MCF 10A (cell line): ENCODE results near the gene ATRN. TPM values are rescaled to one million over a fixed set of nuclear protein-coding genes. Genes with fewer than 3 reads are reported as not detected.

ENCODE experiments used
- BruUV-seq: library from RNA; stranded (reverse); fragments of 400-500 nt; replicated peaks from 2 replicates; lab custom pipeline; 2021; lab: Mats Ljungman, UMichigan
- CTCF ChIA-PET: fragments of 300-600 bp; sonication (Branson Sonifier 250); formaldehyde crosslinking; extraction: SDS; loops from one replicate; lab custom pipeline; 2021; ENCODE audit warnings: antibody characterized with exemption, inconsistent platforms; lab: Yijun Ruan, JAX
- POLR2A ChIA-PET: fragments of 300-600, 350-650 bp; sonication (Branson Sonifier 250); formaldehyde crosslinking; extraction: SDS; loops from one replicate; lab custom pipeline; 2020; ENCODE audit warnings: antibody characterized with exemption, inconsistent platforms; lab: Yijun Ruan, JAX
- DNase-seq: peaks from one replicate; pipeline ENCODE4 v3.0.0-alpha.2; 2018; ENCODE audit not compliant: unreplicated experiment
- H3K27ac Mint-ChIP-seq: one replicate; pipeline ENCODE4 v1.8.0; 2022; ENCODE audit warnings: mild to moderate bottlenecking, low read depth, mixed read lengths; ENCODE audit not compliant: unreplicated experiment
- H3K27me3 Mint-ChIP-seq: one replicate; pipeline ENCODE4 v1.8.0; 2022; ENCODE audit warnings: mixed read lengths; ENCODE audit not compliant: insufficient read depth, unreplicated experiment
- H3K36me3 Mint-ChIP-seq: one replicate; pipeline ENCODE4 v1.8.0; 2022; ENCODE audit warnings: mild to moderate bottlenecking, moderate library complexity, mixed read lengths; ENCODE audit not compliant: insufficient read depth, unreplicated experiment
- H3K4me1 Mint-ChIP-seq: one replicate; pipeline ENCODE4 v1.8.0; 2022; ENCODE audit warnings: mixed read lengths; ENCODE audit not compliant: insufficient read depth, unreplicated experiment
- H3K4me3 Mint-ChIP-seq: one replicate; pipeline ENCODE4 v1.8.0; 2022; ENCODE audit warnings: mild to moderate bottlenecking, moderate library complexity, mixed read lengths; ENCODE audit not compliant: unreplicated experiment
- H3K9me3 Mint-ChIP-seq: one replicate; pipeline ENCODE4 v1.8.0; 2022; ENCODE audit warnings: mixed read lengths; ENCODE audit not compliant: unreplicated experiment
- CTCF ChIP-seq: fragments of 200-600 bp; IDR thresholded peaks from one replicate; pipeline ENCODE4 v1.8.0; 2022; ENCODE audit warnings: antibody characterized with exemption, mild to moderate bottlenecking; ENCODE audit not compliant: unreplicated experiment
- intact Hi-C: fragments of 100-400 bp; cut with micrococcal nuclease; formaldehyde crosslinking; loops from 2 replicates; pipeline ENCODE4 v1.14.1; 2022
- total RNA-seq: library from RNA; stranded (reverse); gene quantifications from 2 replicates; pipeline ENCODE4 v1.2.3, GENCODE V29; 2022

The ATRN gene
- total RNA-seq, 1 experiment from 2014 or later, result 29.7 TPM

DNA sequence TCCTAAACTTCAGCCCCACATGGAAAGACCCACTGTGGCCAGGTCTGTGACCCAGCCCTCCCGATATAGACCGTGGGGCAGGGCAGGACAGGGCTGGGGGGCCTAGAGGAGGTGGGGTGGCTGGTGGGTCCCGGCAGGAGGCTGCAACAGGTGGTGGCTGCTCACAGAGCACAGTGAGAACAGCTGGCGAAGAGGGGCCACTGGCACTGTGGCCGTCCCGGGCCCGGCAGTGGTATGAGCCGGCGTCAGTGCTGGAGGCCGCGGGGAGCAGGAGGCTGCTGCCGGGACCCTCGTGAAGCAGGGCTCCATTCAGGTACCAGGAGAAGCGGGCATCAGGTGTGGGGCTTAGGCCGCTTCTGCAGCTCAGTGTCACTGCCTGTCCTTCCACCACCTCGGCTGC lies 228.2 kb downstream of the ATRN start:
- H3K27me3 Mint-ChIP-seq, result no peaks in the 10 kb centered on the region
- intact Hi-C loops, result no loop called here
- DNase-seq, result no peak
- H3K27ac Mint-ChIP-seq, result no peak overlapping the region
- H3K4me1 Mint-ChIP-seq, result no peaks in the 10 kb centered on the region
- no TSS peak for BruUV-seq
- no peaks in the 10 kb centered on the region for H3K36me3 Mint-ChIP-seq
- POLR2A ChIA-PET, result interaction anchor here (1.5 kb wide), 1 partner anchor 68 kb away, joined by 6 read pairs; the partner anchor contains the start of gene ADISSP
- H3K4me3 Mint-ChIP-seq, result no peak overlapping the region
- TF ChIP-seq CTCF, result no peak
- CTCF ChIA-PET, result interaction anchor here (0.7 to 6.9 kb wide), 3 partner anchors 12 to 17 kb away, joined by 3 to 49 read pairs (median 3); partner anchors contain the start of gene SIGLEC1
- no peaks in the 10 kb centered on the region for H3K9me3 Mint-ChIP-seq

Other genes starting within 250 kb of the ATRN start
- gene SLC4A11, start 231.8 kb upstream of the ATRN start, total RNA-seq, result 4.1 and 5.7 TPM in 2 replicates
- gene DNAAF9, start 63.3 kb upstream of the ATRN start, total RNA-seq, result 7.6 and 9.2 TPM in 2 replicates
- not detected in 2 replicates for gene GFRA4, start 192.4 kb downstream of the ATRN start, total RNA-seq
- gene ADAM33, start 211.0 kb downstream of the ATRN start, total RNA-seq, result not detected in 2 replicates
- gene SIGLEC1, start 241.6 kb downstream of the ATRN start, total RNA-seq, result not detected in 2 replicates